Epithelial cell of esophagus (primary cell): ENCODE results near the gene GNAS-AS1.
A peak's percentile ranks its signal among the peaks of the same experiment; 100 is the strongest.
"Not testable (repeated sequence)": the region's sequence is repeated elsewhere in the genome, so short reads cannot be mapped to it uniquely, and the experiment has no call there.

Experiments used
- DNase-seq: peaks from one replicate; pipeline ENCODE4 v3.0.0; 2010; ENCODE audit warnings: low read depth
- H3K4me3 ChIP-seq: 2 replicates; pipeline ENCODE4 v1.5.1; 2011; ENCODE audit warnings: mild to moderate bottlenecking, low read length, control low read depth
- CTCF ChIP-seq: IDR thresholded peaks from 2 replicates; pipeline ENCODE4 v1.5.1; 2011; ENCODE audit warnings: low read depth, mild to moderate bottlenecking, low read length, control low read depth, inconsistent platforms; ENCODE audit not compliant: insufficient read depth; ENCODE audit errors: missing control alignments

GNAS-AS1 gene

GRCh38 chr20:58837717-58838116 lies 13.0 kb downstream of the GNAS-AS1 start:
- no peak for TF ChIP-seq CTCF
- no peak for DNase-seq
- H3K4me3 ChIP-seq: no peak overlapping the region

- no peak for TF ChIP-seq CTCF
- DNase-seq: no peak
- H3K4me3 ChIP-seq: no peak overlapping the region
Measured at GRCh38 chr20:58836616-58837204, 14.0 kb downstream of the GNAS-AS1 start.

- TF ChIP-seq CTCF: no peak
- no peak for DNase-seq
- no peak overlapping the region for H3K4me3 ChIP-seq
Measured at GRCh38 chr20:58835231-58835630, 15.5 kb downstream of the GNAS-AS1 start.

- no peak for DNase-seq
- H3K4me3 ChIP-seq: no peak overlapping the region
- no peak for TF ChIP-seq CTCF
Measured at GRCh38 chr20:58833921-58834320, 16.8 kb downstream of the GNAS-AS1 start.

GRCh38 chr20:58832457-58832856 lies 18.2 kb downstream of the GNAS-AS1 start:
- no peak for DNase-seq
- no peak for TF ChIP-seq CTCF
- H3K4me3 ChIP-seq: no peak overlapping the region

- no peak for TF ChIP-seq CTCF
- peak; percentile 20 for DNase-seq
- H3K4me3 ChIP-seq: no peak overlapping the region
Measured at GRCh38 chr20:58829531-58829941, 21.2 kb downstream of the GNAS-AS1 start.

GRCh38 chr20:58828804-58829203 lies 21.9 kb downstream of the GNAS-AS1 start:
- not testable (repeated sequence) for DNase-seq, H3K4me3 ChIP-seq
